ENCODE results near the gene INPPL1. TPM values are rescaled to one million over a fixed set of nuclear protein-coding genes. Genes with fewer than 3 reads are reported as not detected.
"Not testable (repeated sequence)": the region's sequence is repeated elsewhere in the genome, so short reads cannot be mapped to it uniquely, and the experiment has no call there.

Gene INPPL1
- total RNA-seq, 4 donors from 2014 or later, result 31.0 to 102 (median 63.1) TPM

GRCh38 chr11:72257570-72257969, 33.0 kb downstream of the INPPL1 start:
- WGBS, result 70% methylated on average over 2 of the region's 2 CpGs
- no peak overlapping the region for H3K4me3 ChIP-seq
- H3K27me3 ChIP-seq, result peaks cover 7% of the 10 kb centered on the region
- H3K27ac ChIP-seq, result no peak overlapping the region
- H3K9me3 ChIP-seq, result no peaks in the 10 kb centered on the region
- DNase-seq (ENCODE audit: low spot score in 2 of 2), result no peak
- TF ChIP-seq CTCF (IDR thresholded peaks at IDR 0.05) (no peak), POLR2AphosphoS5 (IDR thresholded peaks at IDR 0.05) (no peak), EP300 (IDR thresholded peaks at IDR 0.05) (no peak), POLR2A (IDR thresholded peaks at IDR 0.05) (no peak)
- no peaks in the 10 kb centered on the region for H3K4me1 ChIP-seq
- H3K36me3 ChIP-seq, result no peaks in the 10 kb centered on the region

GRCh38 chr11:72259490-72259889, 34.9 kb downstream of the INPPL1 start:
- DNase-seq (ENCODE audit: low spot score in 2 of 2), result no peak
- Histone ChIP-seq H3K4me3 (no peak overlapping the region), H3K27ac (no peak overlapping the region), H3K36me3 (no peaks in the 10 kb centered on the region), H3K27me3 (no peaks in the 10 kb centered on the region), H3K4me1 (no peaks in the 10 kb centered on the region), H3K9me3 (no peaks in the 10 kb centered on the region)
- WGBS, result 94% methylated on average over 2 of the region's 2 CpGs
- TF ChIP-seq POLR2AphosphoS5 (IDR thresholded peaks at IDR 0.05), result no peak
- no peak for TF ChIP-seq CTCF (IDR thresholded peaks at IDR 0.05)
- TF ChIP-seq EP300 (IDR thresholded peaks at IDR 0.05), result no peak
- TF ChIP-seq POLR2A (IDR thresholded peaks at IDR 0.05), result no peak

- no peaks in the 10 kb centered on the region for H3K27me3 ChIP-seq
- WGBS, result 62% methylated on average over 5 of the region's 5 CpGs
- DNase-seq (ENCODE audit: low spot score in 2 of 2), result no peak
- TF ChIP-seq POLR2A (IDR thresholded peaks at IDR 0.05), result no peak
- no peak for TF ChIP-seq POLR2AphosphoS5 (IDR thresholded peaks at IDR 0.05)
- TF ChIP-seq CTCF (IDR thresholded peaks at IDR 0.05), result no peak
- TF ChIP-seq EP300 (IDR thresholded peaks at IDR 0.05), result no peak
- H3K27ac ChIP-seq, result no peak overlapping the region
- H3K4me3 ChIP-seq, result no peak overlapping the region
- no peaks in the 10 kb centered on the region for H3K36me3 ChIP-seq
- no peaks in the 10 kb centered on the region for H3K4me1 ChIP-seq
- H3K9me3 ChIP-seq, result no peaks in the 10 kb centered on the region
Observed at GRCh38 chr11:72260574-72260973, 36.0 kb downstream of the INPPL1 start.

GRCh38 chr11:72263361-72263760, 38.8 kb downstream of the INPPL1 start:
- DNase-seq (ENCODE audit: low spot score in 2 of 2), result no peak
- 66% methylated on average over 4 of the region's 4 CpGs for WGBS
- H3K4me3 ChIP-seq, result no peak overlapping the region
- no peaks in the 10 kb centered on the region for H3K4me1 ChIP-seq
- TF ChIP-seq CTCF (IDR thresholded peaks at IDR 0.05), result no peak
- H3K27me3 ChIP-seq, result no peaks in the 10 kb centered on the region
- H3K36me3 ChIP-seq, result no peaks in the 10 kb centered on the region
- H3K9me3 ChIP-seq, result no peaks in the 10 kb centered on the region
- no peak overlapping the region for H3K27ac ChIP-seq

- Histone ChIP-seq H3K27ac (no peak overlapping the region), H3K4me3 (no peak overlapping the region), H3K4me1 (no peaks in the 10 kb centered on the region), H3K9me3 (no peaks in the 10 kb centered on the region), H3K36me3 (no peaks in the 10 kb centered on the region), H3K27me3 (no peaks in the 10 kb centered on the region)
- TF ChIP-seq POLR2A (IDR thresholded peaks at IDR 0.05) (no peak), CTCF (IDR thresholded peaks at IDR 0.05) (no peak), POLR2AphosphoS5 (IDR thresholded peaks at IDR 0.05) (no peak), EP300 (IDR thresholded peaks at IDR 0.05) (no peak)
- DNase-seq (ENCODE audit: low spot score in 2 of 2), result no peak
Observed at GRCh38 chr11:72265951-72266350, 41.4 kb downstream of the INPPL1 start.

GRCh38 chr11:72266960-72267359, 42.4 kb downstream of the INPPL1 start:
- not testable (repeated sequence) for H3K36me3 ChIP-seq; H3K4me3 ChIP-seq; H3K27ac ChIP-seq; DNase-seq (ENCODE audit: low spot score in 2 of 2); H3K9me3 ChIP-seq; H3K4me1 ChIP-seq; H3K27me3 ChIP-seq
- 80% methylated on average over 5 of the region's 5 CpGs for WGBS

Data from suprapubic skin (tissue), 4 donors.